ENCODE results near the gene C1orf226.
"Not testable (repeated sequence)": the region's sequence is repeated elsewhere in the genome, so short reads cannot be mapped to it uniquely, and the experiment has no call there.

Gene C1orf226

GRCh38 chr1:162381383-162381782 lies at the start of gene C1orf226:
C1orf226 (plus strand) TSS chr1:162381728; CDS start chr1:162381902, 174 bp downstream.
- no peak for DNase-seq (ENCODE audit: low spot score)

GRCh38 chr1:162333991-162334390 lies 47.5 kb upstream of the C1orf226 start:
- no peak for DNase-seq (ENCODE audit: low spot score)

- DNase-seq (ENCODE audit: low spot score) = no peak
Observed at GRCh38 chr1:162335126-162335525, 46.4 kb upstream of the C1orf226 start.

GRCh38 chr1:162336621-162337285 lies 44.8 kb upstream of the C1orf226 start:
- no peak for DNase-seq (ENCODE audit: low spot score)

- DNase-seq (ENCODE audit: low spot score) = no peak
Observed at GRCh38 chr1:162342452-162342983, 39.0 kb upstream of the C1orf226 start.

- no peak for DNase-seq (ENCODE audit: low spot score)
Observed at GRCh38 chr1:162343470-162343869, 38.1 kb upstream of the C1orf226 start.

GRCh38 chr1:162347281-162347680 lies 34.2 kb upstream of the C1orf226 start:
- no peak for DNase-seq (ENCODE audit: low spot score)

GRCh38 chr1:162349635-162350330 lies 31.7 kb upstream of the C1orf226 start:
- DNase-seq (ENCODE audit: low spot score) = no peak

GRCh38 chr1:162351246-162351842 lies 30.2 kb upstream of the C1orf226 start:
- DNase-seq (ENCODE audit: low spot score) = no peak

- not testable (repeated sequence) for DNase-seq (ENCODE audit: low spot score)
Observed at GRCh38 chr1:162351874-162352273, 29.7 kb upstream of the C1orf226 start.

GRCh38 chr1:162353078-162353477 lies 28.4 kb upstream of the C1orf226 start:
- DNase-seq (ENCODE audit: low spot score) = no peak

GRCh38 chr1:162353702-162354101 lies 27.8 kb upstream of the C1orf226 start:
- no peak for DNase-seq (ENCODE audit: low spot score)

GRCh38 chr1:162357681-162358266 lies 23.8 kb upstream of the C1orf226 start:
- peak; percentile 8 for DNase-seq (ENCODE audit: low spot score)

- DNase-seq (ENCODE audit: low spot score) = no peak
Observed at GRCh38 chr1:162358928-162359327, 22.6 kb upstream of the C1orf226 start.

GRCh38 chr1:162359523-162360236 lies 21.8 kb upstream of the C1orf226 start:
- DNase-seq (ENCODE audit: low spot score) = no peak

GRCh38 chr1:162360237-162360873 lies 21.2 kb upstream of the C1orf226 start:
- DNase-seq (ENCODE audit: low spot score) = no peak

GRCh38 chr1:162360874-162361260 lies 20.7 kb upstream of the C1orf226 start:
- no peak for DNase-seq (ENCODE audit: low spot score)

- no peak for DNase-seq (ENCODE audit: low spot score)
Observed at GRCh38 chr1:162361349-162361748, 20.2 kb upstream of the C1orf226 start.

- no peak for DNase-seq (ENCODE audit: low spot score)
Observed at GRCh38 chr1:162363823-162364222, 17.7 kb upstream of the C1orf226 start.

- no peak for DNase-seq (ENCODE audit: low spot score)
Observed at GRCh38 chr1:162364498-162364897, 17.0 kb upstream of the C1orf226 start.

GRCh38 chr1:162365284-162366020 lies 16.1 kb upstream of the C1orf226 start:
- no peak for DNase-seq (ENCODE audit: low spot score)
